Panc1 (cell line): Measurements from ENCODE around the gene GPR162. TPM values are rescaled to one million over a fixed set of nuclear protein-coding genes. Genes with fewer than 3 reads are reported as not detected.

Experiments used
- ATAC-seq: fragments of 200-7000 bp; cut with Tn5 transposase; 2 replicates; pipeline ENCODE4 v1.9.1; 2020; ENCODE audit warnings: mild to moderate bottlenecking, moderate library complexity
- BruUV-seq: library from RNA; stranded (reverse); fragments of 400-500 nt; replicated peaks from 2 replicates; lab custom pipeline; 2021; lab: Mats Ljungman, UMichigan
- CTCF ChIA-PET: fragments of 300-600 bp; sonication (Branson Sonifier 250); formaldehyde crosslinking; loops from one replicate; lab custom pipeline; 2022; ENCODE audit warnings: antibody characterized with exemption; lab: Charles Lee
- POLR2A ChIA-PET: fragments of 300-600 bp; sonication (Branson Sonifier 250); formaldehyde crosslinking; loops from one replicate; lab custom pipeline; 2022; ENCODE audit warnings: antibody characterized with exemption; lab: Charles Lee
- DNase-seq: peaks from one replicate; pipeline ENCODE4 v3.0.0-alpha.2; 2010; ENCODE audit warnings: low read depth, low spot score
- H3K27ac ChIP-seq: 2 replicates; pipeline ENCODE4 v1.5.1; 2011; ENCODE audit warnings: mild to moderate bottlenecking, low read length, inconsistent platforms
- H3K27me3 ChIP-seq: fragments of 200-500 bp; sonication (Bioruptor generic); 2 replicates; pipeline ENCODE4 v1.6.0; 2014; ENCODE audit warnings: low read length, inconsistent platforms; ENCODE audit not compliant: control insufficient read depth, insufficient read depth
- H3K36me3 ChIP-seq: fragments of 200-500 bp; sonication (Bioruptor generic); 2 replicates; pipeline ENCODE4 v1.5.1; 2014; ENCODE audit warnings: inconsistent platforms, mild to moderate bottlenecking, low read length, moderate library complexity; ENCODE audit not compliant: control insufficient read depth, insufficient read depth
- H3K4me1 ChIP-seq: 2 replicates; pipeline ENCODE4 v1.5.1; 2011; ENCODE audit warnings: inconsistent platforms, mild to moderate bottlenecking, low read length, moderate library complexity; ENCODE audit not compliant: control insufficient read depth, insufficient read depth
- H3K4me3 ChIP-seq, 2 experiments: 2 replicates each; pipeline ENCODE4 v1.5.1; 2011 to 2012; ENCODE audit warnings: low read depth in 2 of 2, low read length in 2 of 2, mild to moderate bottlenecking in 2 of 2, inconsistent platforms in 1 of 2, moderate library complexity in 1 of 2
- H3K9me3 ChIP-seq: fragments of 200-500 bp; sonication (Bioruptor generic); 2 replicates; pipeline ENCODE4 v1.5.1; 2014; ENCODE audit warnings: low read depth, mild to moderate bottlenecking, inconsistent platforms, low read length, moderate library complexity; ENCODE audit not compliant: control insufficient read depth, insufficient read depth
- POLR2AphosphoS5 ChIP-seq: IDR thresholded peaks from 2 replicates; pipeline ENCODE4 v1.6.1; 2012; ENCODE audit warnings: mild to moderate bottlenecking, low read depth, low read length, moderate library complexity
- SIN3A ChIP-seq: IDR thresholded peaks from 2 replicates; pipeline ENCODE4 v1.6.1; 2012; ENCODE audit warnings: low read depth, mild to moderate bottlenecking, low read length, moderate library complexity, borderline replicate concordance; ENCODE audit not compliant: insufficient read depth
- TCF7L2 ChIP-seq: IDR thresholded peaks from 2 replicates; pipeline ENCODE4 v1.6.1; 2011; ENCODE audit warnings: mild to moderate bottlenecking, low read depth, low read length, inconsistent platforms
- in situ Hi-C: cut with HindIII; loops from 2 replicates; pipeline ENCODE4 v1.10.0; 2016; ENCODE audit warnings: low sequenced_read_pairs, low pct_unique_long_range_greater_than_20kb
- intact Hi-C: fragments of 100-400 bp; cut with micrococcal nuclease; formaldehyde crosslinking; loops from one replicate; pipeline ENCODE4 v1.10.0; 2022; ENCODE audit not compliant: unreplicated experiment
- total RNA-seq: library from RNA; stranded (reverse); gene quantifications from one replicate; pipeline ENCODE4 v1.2.1, GENCODE V29; 2021; ENCODE audit not compliant: unreplicated experiment
- TF ChIP-seq, protein P1 (sequence below): fragments of 450-650 bp; IDR thresholded peaks from 2 replicates; pipeline ENCODE4 v1.5.1; 2017; ENCODE audit warnings: mild to moderate bottlenecking
- TF ChIP-seq, protein P2 (sequence below), 2 experiments: IDR thresholded peaks; 2 replicates each; pipeline ENCODE4 v1.6.1; 2011 to 2012; ENCODE audit warnings: low read depth in 2 of 2, control low read depth in 1 of 2, low read length in 1 of 2, mild to moderate bottlenecking in 1 of 2, moderate library complexity in 1 of 2; ENCODE audit not compliant: insufficient read depth in 1 of 2

The GPR162 gene
- total RNA-seq, 1 experiment from 2014 or later, result 1.3 TPM

DNA sequence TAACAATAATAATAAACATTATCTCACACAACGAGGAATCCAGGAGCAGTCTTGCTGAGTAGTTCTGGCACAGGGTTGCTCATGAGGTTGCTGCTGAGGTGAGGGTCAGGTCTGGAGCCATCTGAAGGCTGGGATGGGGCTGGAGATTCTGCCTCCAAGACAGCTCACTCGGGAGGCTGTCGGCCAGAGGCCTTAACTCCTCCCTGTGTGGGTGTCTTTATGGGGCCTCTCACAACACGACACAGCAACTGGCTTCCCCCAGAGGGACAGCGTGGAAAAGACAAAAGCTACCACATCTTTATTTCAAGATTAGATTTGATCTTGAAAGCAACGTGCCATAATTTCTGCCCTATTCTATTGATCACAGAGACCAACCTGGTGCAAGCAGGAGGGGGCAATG is 39.5 kb upstream of the GPR162 start:
- DNase-seq, result no peak
- H3K9me3 ChIP-seq, result no peaks in the 10 kb centered on the region
- intact Hi-C loops, result no loop called here
- no peaks in the 10 kb centered on the region for H3K36me3 ChIP-seq
- H3K27me3 ChIP-seq, result no peaks in the 10 kb centered on the region
- no peak overlapping the region for H3K4me3 ChIP-seq
- no peak for ATAC-seq
- no TSS peak for BruUV-seq
- ChIA-PET CTCF (no interaction called here), POLR2A (no interaction called here)
- peaks cover 4% of the 10 kb centered on the region; the same call in 1 of the 2 replicates for H3K4me1 ChIP-seq
- in situ Hi-C loops, result no loop called here
- TF ChIP-seq, protein P1, sequence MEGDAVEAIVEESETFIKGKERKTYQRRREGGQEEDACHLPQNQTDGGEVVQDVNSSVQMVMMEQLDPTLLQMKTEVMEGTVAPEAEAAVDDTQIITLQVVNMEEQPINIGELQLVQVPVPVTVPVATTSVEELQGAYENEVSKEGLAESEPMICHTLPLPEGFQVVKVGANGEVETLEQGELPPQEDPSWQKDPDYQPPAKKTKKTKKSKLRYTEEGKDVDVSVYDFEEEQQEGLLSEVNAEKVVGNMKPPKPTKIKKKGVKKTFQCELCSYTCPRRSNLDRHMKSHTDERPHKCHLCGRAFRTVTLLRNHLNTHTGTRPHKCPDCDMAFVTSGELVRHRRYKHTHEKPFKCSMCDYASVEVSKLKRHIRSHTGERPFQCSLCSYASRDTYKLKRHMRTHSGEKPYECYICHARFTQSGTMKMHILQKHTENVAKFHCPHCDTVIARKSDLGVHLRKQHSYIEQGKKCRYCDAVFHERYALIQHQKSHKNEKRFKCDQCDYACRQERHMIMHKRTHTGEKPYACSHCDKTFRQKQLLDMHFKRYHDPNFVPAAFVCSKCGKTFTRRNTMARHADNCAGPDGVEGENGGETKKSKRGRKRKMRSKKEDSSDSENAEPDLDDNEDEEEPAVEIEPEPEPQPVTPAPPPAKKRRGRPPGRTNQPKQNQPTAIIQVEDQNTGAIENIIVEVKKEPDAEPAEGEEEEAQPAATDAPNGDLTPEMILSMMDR, result no peak
- TF ChIP-seq TCF7L2, result no peak
- TF ChIP-seq, protein P2, sequence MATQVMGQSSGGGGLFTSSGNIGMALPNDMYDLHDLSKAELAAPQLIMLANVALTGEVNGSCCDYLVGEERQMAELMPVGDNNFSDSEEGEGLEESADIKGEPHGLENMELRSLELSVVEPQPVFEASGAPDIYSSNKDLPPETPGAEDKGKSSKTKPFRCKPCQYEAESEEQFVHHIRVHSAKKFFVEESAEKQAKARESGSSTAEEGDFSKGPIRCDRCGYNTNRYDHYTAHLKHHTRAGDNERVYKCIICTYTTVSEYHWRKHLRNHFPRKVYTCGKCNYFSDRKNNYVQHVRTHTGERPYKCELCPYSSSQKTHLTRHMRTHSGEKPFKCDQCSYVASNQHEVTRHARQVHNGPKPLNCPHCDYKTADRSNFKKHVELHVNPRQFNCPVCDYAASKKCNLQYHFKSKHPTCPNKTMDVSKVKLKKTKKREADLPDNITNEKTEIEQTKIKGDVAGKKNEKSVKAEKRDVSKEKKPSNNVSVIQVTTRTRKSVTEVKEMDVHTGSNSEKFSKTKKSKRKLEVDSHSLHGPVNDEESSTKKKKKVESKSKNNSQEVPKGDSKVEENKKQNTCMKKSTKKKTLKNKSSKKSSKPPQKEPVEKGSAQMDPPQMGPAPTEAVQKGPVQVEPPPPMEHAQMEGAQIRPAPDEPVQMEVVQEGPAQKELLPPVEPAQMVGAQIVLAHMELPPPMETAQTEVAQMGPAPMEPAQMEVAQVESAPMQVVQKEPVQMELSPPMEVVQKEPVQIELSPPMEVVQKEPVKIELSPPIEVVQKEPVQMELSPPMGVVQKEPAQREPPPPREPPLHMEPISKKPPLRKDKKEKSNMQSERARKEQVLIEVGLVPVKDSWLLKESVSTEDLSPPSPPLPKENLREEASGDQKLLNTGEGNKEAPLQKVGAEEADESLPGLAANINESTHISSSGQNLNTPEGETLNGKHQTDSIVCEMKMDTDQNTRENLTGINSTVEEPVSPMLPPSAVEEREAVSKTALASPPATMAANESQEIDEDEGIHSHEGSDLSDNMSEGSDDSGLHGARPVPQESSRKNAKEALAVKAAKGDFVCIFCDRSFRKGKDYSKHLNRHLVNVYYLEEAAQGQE (IDR thresholded peaks at IDR 0.05; ENCODE audit: insufficient read depth in 1 of 2, low read depth in 2 of 2, low read length in 1 of 2), result no peak
- TF ChIP-seq SIN3A, result no peak
- TF ChIP-seq POLR2AphosphoS5, result no peak
- H3K27ac ChIP-seq, result no peak overlapping the region

DNA sequence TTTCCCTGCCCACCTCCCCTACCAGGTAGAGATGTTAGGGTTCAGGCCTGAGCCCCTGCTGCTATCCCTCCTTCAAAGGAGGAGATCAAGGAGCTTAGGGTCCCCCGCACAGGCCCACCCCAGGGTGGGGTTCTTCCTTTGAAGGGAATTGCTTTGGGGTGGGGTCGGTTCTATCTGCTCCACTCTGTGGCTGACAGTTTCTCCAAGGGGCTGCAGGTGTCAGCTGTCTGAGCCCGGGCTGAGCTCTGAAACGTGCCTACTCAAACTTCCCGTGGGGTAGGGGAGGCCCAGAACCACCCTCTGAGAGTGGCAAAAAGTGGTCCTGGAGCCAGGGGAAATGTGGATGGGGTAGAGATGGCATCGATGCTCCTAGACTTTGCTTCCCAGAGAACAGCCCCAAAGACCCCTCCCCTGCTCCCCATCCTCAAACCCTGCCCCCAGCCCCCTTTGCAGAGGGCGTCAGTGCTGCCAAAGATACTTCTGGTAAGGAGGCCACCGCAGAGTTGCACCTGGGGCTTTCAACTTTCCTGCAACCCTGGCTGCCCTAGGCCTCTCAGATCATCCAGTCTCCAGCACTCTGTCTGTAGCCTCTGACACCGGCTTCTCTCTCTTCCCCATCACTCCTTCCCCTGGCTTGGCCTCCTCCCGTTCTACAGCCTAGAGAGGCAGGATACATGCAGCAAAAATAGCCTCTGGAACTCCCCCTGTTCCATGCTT is 38.6 kb upstream of the GPR162 start:
- TF ChIP-seq TCF7L2, result no peak
- Histone ChIP-seq H3K27ac (no peak overlapping the region), H3K27me3 (no peaks in the 10 kb centered on the region), H3K4me3 (no peak overlapping the region), H3K36me3 (no peaks in the 10 kb centered on the region), H3K4me1 (peaks cover 4% of the 10 kb centered on the region; the same call in 1 of the 2 replicates), H3K9me3 (no peaks in the 10 kb centered on the region)
- no TSS peak for BruUV-seq
- DNase-seq (no peak), ATAC-seq (no peak)
- intact Hi-C loops (no loop called here), in situ Hi-C loops (no loop called here)
- ChIA-PET POLR2A (no interaction called here), CTCF (interaction anchor here (0.6 kb wide), 1 partner anchor 30 kb away, joined by 3 read pairs; the partner anchor contains the start of gene MLF2)

GRCh38 chr12:6783828-6784227 is 37.8 kb upstream of the GPR162 start:
- ChIA-PET POLR2A (interaction anchor here (0.5 kb wide), 1 partner anchor 12 kb away, joined by 15 read pairs; the partner anchor contains the start of gene LAG3), CTCF (no interaction called here)
- intact Hi-C loops, result no loop called here
- no TSS peak for BruUV-seq
- Histone ChIP-seq H3K9me3 (no peaks in the 10 kb centered on the region), H3K36me3 (no peaks in the 10 kb centered on the region), H3K27me3 (no peaks in the 10 kb centered on the region), H3K4me1 (no peaks in the 10 kb centered on the region; the same call in 1 of the 2 replicates), H3K4me3 (no peak overlapping the region), H3K27ac (no peak overlapping the region)
- no peak for DNase-seq
- in situ Hi-C loops, result no loop called here
- TF ChIP-seq POLR2AphosphoS5, result no peak
- TF ChIP-seq, protein P2 (IDR thresholded peaks at IDR 0.05; ENCODE audit: insufficient read depth in 1 of 2, low read depth in 2 of 2, low read length in 1 of 2), result no peak
- TF ChIP-seq SIN3A, result no peak
- TF ChIP-seq, protein P1, result no peak
- no peak for TF ChIP-seq TCF7L2
- ATAC-seq, result no peak
